LHCN-M2 (cell line): ENCODE data around the gene S100A4. TPM values are rescaled to one million over a fixed set of nuclear protein-coding genes. Genes with fewer than 3 reads are reported as not detected.
"Not testable (repeated sequence)": the region's sequence is repeated elsewhere in the genome, so short reads cannot be mapped to it uniquely, and the experiment has no call there.

Experiments
- DNase-seq: peaks from one replicate; pipeline ENCODE4 v3.0.0-alpha.2; 2012; ENCODE audit warnings: low read depth
- total RNA-seq: library from RNA; depleted of rRNA; stranded (reverse); fragments of >200 nt; gene quantifications from 2 replicates; pipeline ENCODE4 v1.2.3, GENCODE V29; 2014

S100A4 gene
- total RNA-seq, 1 experiment from 2014 or later: 837 TPM

DNA sequence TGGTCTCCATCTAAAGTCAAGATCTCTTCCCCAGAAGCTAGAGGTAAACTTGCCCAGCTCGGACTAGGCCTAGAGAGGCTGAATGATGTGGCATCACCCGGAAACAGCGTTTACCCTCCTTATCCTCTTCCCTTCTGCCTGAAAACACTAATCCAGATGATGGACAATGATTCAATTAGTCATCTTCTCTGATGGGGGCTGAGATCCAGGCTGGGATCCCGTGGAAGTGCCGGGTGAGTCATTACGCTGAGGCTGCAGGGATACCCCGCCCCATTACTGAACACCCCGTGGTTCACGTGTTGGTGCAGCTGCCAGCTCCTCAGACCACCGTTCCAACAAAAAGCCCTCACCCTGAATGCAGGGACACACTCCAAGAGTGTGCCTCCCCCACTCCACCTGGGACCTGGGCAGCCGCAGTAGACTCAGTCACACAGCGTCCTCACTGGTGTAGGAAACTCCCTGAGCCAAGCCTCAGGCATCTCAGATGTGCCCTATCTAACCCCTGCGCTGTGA is 11.9 kb downstream of the S100A4 start:
- peak; percentile 98 for DNase-seq

DNA sequence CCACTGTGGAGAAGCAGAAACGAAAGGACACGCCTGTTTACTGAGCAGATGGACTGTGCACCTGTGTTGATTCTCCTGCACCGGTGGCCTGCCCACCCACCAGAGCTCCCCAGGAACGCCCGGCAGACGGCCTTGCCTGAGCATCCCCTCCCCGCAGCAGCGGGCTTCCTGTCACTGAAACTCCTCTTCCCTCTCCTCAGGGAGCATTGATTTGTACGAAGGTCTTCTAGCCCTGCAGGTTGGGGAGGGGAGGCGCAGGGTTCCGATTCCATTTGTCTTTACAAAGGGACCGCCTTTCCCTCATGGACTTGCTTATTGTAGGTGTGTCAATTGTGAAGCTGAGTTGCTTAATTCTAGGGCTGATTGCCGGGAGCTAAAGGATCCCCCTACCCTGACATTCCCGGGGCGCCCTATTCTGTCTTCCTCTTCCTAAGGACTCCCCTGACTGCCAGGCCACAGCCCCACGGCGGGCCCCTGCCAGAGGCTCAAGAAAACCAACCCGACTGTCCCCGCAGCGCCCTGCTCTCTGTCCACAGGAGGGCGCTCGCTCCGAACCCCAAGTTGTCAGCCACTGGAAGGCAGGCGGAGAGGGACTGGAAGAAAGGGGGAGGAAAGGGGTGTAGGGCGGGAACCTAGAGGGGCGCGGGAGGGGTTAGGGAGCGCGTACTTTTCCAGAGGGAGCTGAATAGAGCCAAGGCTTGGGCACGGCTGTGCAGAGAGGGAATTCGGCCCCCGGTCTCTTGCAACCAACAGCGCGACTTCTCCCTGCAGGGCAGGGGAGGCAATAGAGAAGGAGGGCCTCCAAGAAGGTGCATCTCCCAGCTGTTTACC is 12.6 kb downstream of the S100A4 start:
- peak; percentile 91 for DNase-seq

DNA sequence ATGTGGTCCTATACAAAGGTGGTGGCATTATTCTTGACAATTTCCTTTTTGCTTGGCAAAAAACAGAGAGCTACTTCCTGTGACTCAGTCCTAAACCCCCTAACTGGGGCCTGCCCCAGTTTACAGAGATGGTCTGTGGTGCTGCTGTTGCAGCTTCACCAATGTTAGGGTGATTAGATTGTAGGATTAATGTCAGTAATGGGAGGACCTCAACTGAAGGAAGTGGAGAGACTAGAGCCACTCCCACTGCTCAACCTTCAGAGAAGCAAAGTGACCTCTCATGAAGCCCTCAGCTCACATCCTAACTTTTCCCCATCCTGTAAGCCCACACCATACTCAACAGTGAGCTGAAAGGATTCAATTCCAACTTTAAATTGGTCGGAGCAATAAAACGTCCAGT is 13.4 kb downstream of the S100A4 start:
- no peak for DNase-seq

DNA sequence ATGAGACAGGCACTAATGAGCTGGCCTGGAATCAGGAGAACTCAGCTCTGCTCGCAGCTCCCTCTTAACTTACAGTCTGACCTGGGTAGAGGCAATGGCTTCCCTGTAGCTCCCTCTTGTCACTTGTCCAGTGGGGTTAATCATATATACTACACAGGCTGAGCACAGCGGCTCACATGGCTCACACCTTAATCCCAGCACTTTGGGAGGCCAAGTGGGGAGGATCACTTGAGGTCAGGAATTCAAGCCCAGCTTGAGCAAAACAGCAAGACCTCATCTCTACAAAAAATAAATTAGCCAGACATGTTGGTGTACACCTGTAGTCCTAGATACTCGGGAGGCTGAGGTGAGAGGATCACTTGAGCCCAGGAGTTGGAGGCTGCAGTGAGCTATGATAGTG is 14.0 kb downstream of the S100A4 start:
- DNase-seq: no peak

DNA sequence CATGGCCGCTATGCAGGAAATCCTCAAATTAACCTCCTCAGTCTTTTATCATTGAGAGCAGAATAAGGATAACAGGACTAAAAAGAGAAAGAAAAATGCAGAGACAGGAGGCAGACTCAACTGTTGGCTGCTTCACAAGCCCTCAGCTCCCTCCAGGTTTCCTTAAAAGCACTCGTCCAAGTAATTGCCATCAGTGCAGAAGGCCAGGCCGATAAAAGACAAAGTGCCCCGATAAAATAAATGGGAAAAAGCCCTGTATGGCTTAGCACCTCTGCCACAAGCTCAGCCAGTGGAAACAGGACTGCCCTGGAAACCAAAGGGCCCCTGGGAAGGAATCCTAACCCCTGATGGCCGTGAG is 17.9 kb downstream of the S100A4 start:
- DNase-seq: no peak

DNA sequence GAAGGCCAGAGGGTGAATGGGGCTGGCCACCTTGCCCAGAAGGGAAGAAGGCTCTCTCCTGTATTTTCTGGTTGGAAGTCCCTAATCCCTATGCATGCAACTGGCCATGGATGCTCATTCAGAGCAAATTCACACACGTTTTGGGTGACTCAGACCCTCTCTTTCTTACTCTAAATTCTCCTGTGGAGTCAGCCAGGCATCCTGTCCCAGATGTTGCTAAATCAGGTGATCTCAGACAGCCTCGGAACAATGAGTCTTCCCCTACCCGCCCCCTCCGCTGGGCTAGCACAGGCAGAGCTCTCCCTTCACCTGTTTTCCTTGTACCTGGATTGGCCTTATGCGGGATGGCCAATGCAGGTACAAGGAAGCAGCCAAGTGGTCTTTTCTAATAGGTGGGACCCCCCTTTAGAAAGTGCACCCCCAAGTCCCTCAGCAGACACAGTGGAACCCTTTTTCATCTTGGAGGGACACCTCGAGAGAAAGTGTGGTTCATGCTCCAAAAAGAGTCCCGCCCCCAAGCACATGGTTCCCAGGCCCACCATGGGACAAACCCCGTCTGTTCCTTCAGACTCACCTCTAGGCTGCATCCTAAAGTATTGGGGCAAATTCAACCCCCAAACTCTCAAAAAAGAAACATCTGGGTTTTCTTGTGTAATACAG is 18.5 kb downstream of the S100A4 start:
- DNase-seq: no peak

DNA sequence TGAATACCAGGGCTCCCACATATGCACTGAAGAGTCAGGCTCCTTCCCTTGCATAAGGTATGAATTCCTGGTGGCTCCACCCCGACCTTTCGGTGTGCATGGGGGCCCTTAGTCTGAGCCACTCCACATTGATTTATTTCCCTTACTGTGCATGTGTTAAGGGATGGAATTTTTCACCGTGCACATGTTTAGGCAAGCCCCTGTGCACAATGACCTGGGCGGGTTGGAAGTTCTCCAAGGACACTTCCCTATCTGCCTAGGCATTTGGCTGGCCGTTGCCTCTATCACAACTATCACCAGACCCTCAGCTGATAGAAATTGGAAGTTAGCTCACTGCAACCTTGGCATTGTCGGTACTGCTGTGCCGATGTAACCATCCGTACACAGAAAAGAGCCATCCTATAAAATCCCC is 19.5 kb downstream of the S100A4 start:
- DNase-seq: no peak

DNA sequence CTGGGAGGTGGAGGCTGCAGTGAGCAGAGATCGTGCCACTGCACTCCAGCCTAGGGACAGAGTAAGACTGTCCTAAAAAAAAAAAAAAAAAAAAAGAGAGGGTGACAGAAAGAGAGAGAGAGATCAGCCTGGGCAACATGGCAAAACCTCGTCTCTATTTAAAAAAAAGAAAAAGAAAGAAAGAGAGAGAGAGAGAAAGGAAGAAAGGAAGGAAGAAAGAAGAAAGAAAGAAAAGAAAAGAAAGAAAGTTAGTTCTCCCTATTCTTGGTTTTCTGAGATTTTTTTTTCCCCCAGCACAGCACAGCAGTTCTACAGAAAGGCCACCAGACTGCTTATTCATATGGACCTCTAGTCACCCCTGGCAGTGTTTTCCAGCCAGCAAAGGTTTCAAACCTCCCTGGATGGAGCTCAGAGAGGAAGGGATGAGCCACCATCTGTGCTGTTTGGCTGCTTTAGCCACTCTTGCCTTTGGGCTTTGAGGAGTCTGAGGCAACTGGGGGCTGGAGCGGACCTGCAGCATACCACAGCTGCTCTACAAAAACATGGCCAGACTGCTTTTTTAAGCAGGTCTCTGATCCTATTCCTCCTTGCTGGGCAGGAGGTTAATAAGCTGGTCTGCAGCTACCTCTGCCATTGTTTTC is 20.4 kb downstream of the S100A4 start:
- DNase-seq: no peak

DNA sequence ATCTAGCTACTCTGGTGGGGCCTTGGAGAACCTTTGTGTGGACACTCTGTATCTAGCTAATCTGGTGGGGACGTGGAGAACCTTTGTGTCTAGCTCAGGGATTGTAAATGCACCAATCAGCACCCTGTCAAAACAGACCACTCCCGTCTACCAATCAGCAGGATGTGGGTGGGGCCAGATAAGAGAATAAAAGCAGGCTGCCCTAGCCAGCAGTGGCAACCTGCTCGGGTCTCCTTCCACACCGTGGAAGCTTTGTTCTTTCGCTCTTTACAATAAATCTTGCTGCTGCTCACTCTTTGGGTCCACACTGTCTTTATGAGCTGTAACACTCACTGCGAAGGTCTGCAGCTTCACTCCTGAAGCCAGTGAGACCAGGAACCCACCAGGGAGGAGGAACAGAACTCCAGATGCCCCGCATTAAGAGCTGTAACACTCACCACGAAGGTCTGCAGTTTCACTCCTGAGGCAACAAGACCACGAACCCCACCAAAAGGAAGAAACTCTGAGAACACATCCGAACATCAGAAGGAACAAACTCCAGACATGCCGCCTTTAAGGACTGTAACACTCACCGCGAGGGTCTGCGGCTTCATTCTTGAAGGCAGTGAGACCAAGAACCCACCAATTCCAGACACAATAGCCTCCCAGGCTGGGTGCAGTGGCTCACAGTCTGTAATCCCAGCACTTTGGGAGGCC is 23.1 kb downstream of the S100A4 start:
- DNase-seq: not testable (repeated sequence)

DNA sequence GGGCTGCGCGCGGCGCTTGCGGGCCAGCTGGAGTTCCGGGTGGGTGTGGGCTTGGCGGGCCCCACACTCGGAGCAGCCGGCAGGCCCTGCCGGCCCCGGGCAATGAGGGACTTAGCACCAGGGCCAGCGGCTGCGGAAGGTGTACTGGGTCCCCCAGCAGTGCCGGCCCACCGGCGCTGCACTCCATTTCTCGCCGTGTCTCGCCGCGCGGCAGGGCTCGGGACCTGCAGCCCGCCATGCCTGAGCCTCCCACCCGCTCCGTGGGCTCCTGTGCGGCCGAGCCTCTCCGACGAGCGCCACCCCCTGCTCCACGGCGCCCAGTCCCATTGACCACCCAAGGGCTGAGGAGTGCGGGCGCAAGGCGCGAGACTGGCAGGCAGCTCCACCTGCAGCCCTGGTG is 23.8 kb downstream of the S100A4 start:
- DNase-seq: not testable (repeated sequence)

DNA sequence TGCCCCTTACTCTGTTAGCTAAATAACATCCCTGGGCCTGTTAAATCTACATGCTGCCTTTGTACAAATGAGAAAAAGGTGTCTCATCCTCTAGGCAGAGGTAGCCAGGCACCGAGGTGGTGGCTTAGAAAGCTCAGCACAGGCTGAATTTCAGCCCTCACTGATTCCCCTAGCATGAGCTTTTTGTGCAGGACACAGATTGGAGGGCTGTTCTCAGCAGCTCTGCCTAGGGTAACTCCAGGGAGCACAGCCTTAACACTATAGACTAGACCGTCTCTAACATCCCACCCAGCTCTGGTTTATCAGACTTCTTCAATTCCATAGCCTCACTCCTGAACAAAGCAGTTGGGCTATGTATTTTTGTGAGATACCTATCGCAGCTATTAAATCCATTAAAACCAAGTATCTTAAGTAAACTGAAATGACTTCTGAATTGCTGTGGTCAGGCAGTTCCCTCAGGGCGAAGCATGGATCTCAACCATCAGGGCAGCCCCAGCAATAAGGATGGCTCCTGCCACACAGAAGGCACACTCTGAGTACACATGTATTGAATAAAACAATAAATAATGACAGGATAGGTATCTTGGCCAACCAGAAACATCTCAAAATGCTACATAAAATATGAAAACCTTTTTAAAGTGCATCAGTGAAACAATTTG is 24.7 kb downstream of the S100A4 start:
- DNase-seq: no peak

DNA sequence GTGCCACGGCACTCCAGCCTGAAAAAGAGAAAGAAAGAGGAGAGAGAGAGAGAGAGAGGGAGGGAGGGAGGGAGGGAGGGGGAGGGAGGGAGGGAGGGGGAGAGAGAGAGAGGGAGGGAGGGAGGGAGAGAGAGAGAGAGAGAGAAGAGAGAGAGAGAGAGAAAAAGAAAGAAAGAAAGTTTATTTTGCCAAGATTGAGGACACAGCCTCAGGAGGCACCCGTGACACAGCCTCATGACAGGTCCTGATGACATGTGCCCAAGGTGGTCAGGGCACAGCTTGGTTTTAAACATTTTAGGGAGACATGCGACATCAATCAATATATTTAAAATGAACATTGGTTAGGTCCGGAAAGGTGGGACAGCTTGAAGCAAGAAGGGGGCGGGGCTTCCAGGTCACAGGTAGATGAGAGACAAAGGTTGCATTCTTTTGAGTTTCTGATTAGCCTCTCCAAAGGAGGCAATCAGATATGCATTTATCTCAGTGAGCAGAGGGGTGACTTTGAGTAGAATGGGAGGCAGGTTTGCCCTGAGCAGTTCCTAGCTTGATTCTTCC is 25.4 kb downstream of the S100A4 start:
- DNase-seq: not testable (repeated sequence)

DNA sequence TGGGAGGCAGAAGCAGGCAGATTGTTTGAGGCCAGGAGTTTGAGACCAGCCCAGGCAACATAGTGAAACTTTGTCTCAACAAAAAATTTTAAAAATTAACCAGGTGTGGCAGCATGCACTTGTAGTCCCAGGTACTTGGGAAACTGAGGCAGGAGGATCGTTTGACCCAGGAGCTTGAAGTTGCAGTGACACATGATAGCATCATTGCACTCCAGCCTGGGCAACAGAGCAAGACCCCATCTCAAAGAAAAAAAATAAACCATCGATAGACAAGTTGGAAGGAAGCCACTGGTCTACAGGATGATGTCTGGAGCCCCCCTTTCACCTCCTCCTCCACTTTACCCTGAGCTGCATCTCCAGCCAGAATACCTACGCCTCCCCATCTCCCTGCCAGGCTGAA is 26.4 kb downstream of the S100A4 start:
- no peak for DNase-seq

DNA sequence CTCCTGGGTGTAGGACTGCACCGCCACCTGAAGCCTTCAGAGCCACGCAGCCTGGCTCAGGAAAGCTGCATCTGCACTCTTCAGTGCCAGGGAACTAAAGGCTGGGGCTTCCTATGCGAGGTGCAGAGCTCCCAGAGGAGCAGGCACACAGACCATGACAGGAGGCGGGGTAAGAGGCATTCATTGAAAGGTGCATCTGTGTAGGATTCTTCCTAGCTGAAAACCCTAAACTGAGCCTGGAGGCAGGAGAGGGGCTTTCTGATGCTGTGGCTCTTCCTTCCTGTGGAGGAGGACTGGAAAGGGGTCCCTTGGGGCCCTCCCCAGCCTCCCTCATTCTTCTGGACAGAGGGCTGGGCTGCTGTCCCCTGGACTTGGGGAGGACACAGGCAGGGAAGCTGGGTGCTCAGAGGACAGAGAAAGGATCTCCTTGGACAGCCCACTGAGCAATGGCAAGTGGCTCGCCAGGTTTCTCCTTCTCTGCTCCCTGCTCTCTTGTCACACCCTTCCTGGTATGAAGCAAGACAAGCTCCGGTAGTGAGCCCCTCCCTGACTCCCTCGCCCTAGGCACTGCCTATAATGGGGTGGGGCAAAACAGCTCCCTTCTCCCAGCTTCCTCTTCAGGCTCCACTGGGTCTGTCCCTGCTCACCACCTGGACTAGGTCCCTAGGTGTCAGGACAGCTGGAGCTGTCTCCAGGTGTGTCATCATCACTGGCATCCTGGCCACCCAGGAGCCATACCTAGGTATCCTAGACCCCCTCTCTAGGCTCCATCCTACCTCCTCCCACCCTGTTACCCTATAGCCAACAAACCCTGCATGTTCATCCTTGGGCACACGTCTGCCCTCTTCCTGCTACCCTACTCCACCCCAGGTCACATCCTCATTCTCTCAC is 29.9 kb downstream of the S100A4 start:
- DNase-seq: no peak

DNA sequence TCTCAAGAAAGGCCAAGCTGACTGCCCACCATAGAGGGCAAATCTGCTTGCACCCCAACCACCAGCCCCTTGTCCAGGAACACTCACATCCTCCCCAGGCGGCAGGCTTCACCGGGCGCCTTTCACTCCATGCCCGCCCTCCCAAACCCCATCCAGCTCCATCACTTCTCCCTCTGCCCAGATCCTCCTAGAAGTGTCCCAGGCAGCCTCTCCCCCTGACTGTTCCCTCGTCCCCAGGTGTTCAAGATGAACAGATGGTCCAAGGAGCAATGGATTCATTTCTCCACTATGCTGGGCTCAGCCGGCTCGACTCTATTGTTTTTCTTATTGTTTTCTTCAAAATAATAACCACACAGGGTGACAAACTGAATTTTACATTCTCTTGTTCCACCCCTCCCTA is 31.9 kb downstream of the S100A4 start:
- DNase-seq: no peak

DNA sequence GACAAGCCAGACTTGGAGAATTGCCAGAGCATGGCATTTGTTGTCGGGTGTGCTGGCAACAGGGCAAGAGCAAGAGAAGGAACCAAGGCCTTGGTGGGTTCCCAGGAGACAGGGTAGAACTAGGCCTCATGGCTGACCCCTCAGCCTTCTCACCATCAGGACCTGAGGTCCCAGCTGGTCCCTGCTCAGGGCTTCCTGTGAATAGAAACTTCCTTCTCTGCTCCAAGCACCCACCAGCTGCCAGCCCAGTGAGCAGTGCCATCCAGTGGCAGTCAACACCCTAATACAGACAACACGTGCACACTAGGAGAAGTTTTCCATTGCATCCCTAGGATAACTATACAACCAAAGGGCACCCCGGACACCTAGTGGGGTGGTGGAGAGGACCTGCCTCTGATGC is 32.6 kb downstream of the S100A4 start:
- no peak for DNase-seq

DNA sequence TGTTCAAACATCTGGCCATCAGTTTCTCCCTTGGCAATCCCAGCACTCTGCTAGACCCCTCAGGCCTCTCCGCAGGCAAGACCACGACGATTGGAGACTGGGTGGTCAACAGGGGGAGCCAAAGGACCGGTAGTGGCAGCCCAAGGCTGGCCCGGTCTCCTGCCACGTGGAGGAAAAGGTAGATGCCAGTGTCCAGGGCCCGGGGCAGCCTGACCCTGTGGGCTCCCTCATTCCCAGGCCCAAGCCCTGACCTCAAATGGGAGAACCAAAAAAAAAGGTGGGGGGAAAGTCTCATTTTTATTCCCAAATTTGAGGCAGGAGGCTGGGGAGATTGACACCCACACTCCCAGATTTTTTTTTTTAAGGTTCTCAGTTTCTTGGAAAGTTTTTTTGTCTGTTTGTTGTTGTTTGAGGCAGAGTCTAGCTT is 34.6 kb downstream of the S100A4 start:
- DNase-seq: peak; percentile 71

DNA sequence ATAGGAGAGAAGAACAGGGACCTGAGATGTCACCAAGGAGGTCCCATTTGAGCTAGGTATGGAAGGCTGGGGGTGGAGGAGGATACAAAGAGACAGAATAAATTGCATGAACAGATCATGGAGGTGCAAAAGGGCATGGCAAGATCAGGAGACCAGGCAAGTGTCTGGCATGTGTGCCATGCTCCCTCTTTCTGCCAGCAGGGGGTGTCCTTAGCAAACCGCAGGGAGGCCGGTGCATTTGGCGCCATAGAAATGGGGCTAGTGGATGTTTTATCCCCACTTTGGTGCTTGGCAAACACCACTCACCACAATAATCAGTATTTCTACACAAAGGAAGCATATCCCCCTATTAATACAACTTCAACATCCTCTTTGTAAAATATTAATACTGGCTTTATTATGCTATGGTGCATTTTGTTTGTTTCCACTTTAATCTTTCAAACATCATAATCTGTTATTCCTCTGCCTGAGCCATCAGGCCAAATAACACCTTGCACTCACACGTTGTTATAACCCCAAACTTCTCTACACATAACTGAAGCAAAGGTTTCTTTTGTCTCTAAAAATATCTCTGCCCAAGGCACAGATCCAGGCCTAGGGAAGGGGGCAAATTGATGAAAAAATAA is 35.8 kb downstream of the S100A4 start:
- peak; percentile 56 for DNase-seq

DNA sequence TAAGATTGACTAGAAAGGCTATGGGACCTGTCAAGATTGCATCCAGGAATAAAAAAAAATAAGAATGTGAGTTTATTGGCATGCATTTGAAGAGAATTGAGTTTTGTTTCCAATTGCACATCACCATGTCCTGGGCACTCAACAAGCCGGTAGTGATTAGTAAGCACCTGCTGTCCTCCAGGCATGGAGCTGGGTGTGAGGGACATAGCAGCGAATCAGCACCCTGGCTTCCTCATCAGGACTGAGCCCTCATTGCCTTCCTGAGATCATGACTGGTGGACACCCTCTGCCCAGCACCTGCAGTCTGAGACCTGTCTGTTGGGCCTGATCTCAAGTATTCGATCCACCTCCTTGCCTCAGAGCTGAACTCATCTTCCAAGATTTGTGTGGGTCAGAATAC is 36.6 kb downstream of the S100A4 start:
- no peak for DNase-seq
